SK-N-MC (cell line): ENCODE data around the gene PI4KA.

Experiments
- EZH2 ChIP-seq: fragments of 200-600 bp; sonication (generic); IDR thresholded peaks from one replicate; pipeline ENCODE4 v1.6.1; 2017; ENCODE audit warnings: antibody characterized with exemption
- POLR2AphosphoS5 ChIP-seq: IDR thresholded peaks from 2 replicates; pipeline ENCODE4 v1.6.1; 2012; ENCODE audit warnings: mild to moderate bottlenecking, low read depth, low read length, borderline replicate concordance

GRCh38 chr22:20805972-20806471, 52.6 kb downstream of the PI4KA start:
- TF ChIP-seq EZH2 = no peak
- TF ChIP-seq POLR2AphosphoS5 = no peak
